NCI-H82 (cell line): ENCODE measurements around the gene EHD4.

Experiments
- DNase-seq: peaks from one replicate; lab custom pipeline; 2025; lab: John Stamatoyannopoulos, UW

The EHD4 gene

GRCh38 chr15:41919954-41920538 lies 52.3 kb downstream of the EHD4 start:
- no peak for DNase-seq

DNA sequence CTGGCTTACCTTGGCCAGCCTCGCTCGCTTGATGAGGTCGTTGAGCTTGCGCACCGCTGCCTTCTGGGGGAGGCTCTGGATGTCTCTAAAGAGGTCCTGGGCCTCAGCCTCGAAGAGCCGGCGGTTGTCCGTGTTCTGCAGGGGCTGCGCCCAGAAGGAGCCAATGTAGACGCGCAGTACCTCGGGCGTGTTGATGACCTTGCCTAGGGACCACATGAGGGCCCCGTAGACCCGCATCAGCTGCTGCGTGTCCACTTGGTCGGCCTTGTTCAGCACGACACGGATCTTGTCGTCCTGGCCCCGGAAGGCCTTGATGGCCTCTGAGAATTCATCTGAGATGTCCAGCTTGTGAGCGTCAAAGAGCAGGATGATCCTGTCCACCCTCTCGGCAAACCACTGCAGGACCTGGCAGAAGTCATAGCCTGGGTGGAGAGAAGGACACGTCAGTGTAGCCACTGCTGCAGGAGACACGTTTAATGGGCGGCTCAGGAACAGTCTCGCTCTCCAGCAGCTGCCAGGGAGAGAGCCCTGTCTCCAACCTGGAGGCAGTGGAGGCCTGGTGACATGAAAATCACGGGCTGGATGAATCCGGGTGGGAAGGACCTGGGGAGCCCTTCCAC lies 53.0 kb downstream of the EHD4 start:
- DNase-seq: no peak

- DNase-seq: no peak
These were observed 53.7 kb downstream of the EHD4 start for GRCh38 chr15:41918506-41919126.

GRCh38 chr15:41917767-41918430 lies 54.5 kb downstream of the EHD4 start:
- peak; percentile 29 for DNase-seq

- no peak for DNase-seq
These were observed 56.9 kb downstream of the EHD4 start for GRCh38 chr15:41915255-41915994.

- no peak for DNase-seq
These were observed 57.9 kb downstream of the EHD4 start for GRCh38 chr15:41914411-41914810.

DNA sequence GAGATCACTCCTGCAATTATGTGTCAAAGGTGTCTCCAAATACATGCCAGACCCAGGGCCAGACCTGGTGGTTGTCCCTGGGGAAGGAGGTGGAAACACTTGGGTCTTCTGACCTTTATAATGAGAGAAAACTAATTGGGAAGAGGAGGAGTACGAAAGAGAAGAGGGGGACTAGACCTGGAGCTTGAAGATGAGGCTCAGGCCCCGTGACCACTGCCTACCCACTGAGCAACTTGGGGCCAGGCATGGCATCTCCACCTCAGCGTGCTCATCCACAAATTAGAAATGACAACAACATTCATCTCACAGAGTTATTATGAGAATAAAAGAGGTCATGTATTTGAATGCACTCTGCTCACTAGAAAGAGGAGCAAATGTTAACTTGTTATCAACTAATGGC lies 59.1 kb downstream of the EHD4 start:
- DNase-seq: no peak

DNA sequence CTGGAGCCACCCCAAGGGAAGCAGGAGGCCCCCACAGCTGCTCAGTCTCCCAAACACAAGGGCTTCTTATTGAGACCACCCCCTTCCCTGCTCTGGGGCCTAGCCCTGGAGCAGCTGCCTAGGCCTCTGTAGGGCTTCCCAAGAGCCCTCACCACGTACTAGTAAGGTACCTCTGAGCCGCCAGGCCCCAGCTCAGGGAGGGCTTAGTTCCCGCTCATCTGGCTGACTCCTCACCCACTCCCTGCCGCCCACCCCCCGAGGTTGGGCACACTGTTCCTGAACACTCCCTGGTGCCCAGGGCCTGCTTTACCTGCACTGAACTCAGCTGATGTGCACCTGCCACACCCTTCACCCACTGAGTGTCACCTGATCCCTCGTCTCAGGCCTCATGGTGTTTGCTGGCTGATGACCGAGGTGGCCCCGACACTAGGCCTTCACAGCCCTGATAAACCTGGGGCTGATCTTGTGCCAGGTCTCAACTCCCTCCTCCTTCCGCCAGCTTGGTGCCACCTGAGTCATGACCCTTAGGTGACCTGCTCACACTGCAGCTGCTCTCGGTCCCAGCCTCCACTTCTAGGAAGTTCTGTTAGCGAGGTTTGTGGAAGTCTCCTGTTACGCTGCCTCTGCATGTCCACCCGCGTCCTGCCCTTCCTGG lies 60.5 kb downstream of the EHD4 start:
- DNase-seq: no peak

- DNase-seq: no peak
These were observed 63.5 kb downstream of the EHD4 start for GRCh38 chr15:41908736-41909461.

- DNase-seq: no peak
These were observed 65.2 kb downstream of the EHD4 start for GRCh38 chr15:41907141-41907540.

GRCh38 chr15:41906608-41907007 lies 65.7 kb downstream of the EHD4 start:
- no peak for DNase-seq

GRCh38 chr15:41905036-41905793 lies 67.1 kb downstream of the EHD4 start:
- DNase-seq: no peak

GRCh38 chr15:41904541-41905005 lies 67.8 kb downstream of the EHD4 start:
- peak; percentile 84 for DNase-seq

DNA sequence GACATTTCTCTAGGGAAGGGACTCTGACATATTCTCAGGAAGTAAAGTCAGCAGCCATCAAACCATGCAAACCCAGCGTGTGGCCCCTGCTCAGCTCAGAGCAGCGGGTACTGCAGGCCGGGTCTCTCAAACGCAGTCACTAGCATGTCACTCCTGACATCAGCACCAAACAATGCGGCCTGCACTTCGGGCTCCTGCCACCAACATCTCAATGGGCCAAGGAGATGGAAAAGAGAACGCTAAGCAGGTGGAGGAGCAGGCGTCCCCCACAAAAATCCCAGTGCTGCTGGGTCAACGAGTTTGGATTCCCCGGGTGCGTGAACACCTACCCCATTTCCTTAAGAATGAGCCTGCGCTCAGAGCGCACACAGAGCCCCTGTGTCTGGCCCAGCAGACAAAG lies 68.6 kb downstream of the EHD4 start:
- no peak for DNase-seq

GRCh38 chr15:41901431-41901830 lies 70.9 kb downstream of the EHD4 start:
- DNase-seq: no peak

DNA sequence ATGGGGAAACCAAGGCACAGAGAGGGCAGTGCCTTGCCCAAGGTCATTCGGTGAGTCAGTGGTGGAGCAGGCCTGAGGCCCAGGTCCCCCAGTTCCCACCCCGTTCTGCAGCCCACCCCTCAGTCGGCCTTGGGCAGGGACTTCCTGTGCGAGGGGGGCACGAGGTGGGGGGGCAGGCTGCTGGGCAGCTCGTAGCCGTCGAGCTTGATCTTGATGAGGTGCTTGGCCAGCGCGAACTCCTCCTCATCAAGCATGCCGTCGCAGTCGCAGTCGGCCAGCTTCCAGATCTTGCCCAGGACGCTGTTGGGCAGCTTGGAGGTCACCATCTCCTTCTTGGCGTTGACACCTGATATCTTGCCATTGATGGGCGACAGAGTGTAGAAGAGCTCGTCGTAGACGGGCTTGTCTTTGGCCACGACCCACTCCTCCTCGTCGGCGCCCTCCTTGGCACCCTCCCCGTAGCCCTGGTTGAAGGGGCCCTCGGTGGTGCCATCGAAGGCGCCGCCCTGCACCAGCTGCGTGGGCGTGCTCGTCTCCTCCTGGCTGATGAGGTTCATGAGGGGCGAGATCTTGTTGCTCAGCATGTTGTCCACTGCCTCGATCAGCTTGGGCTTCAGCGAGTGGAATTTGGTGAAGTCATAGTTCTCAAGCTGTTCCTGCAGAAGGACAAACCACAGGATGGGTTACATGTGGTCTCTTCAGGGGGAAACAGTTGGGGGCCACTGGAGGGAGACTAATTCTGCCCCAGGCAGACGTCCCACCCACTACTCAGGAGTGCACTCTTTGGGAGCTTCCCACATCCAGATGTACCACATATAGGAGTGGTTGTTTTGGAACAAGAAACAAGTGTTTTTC lies 71.6 kb downstream of the EHD4 start:
- DNase-seq: no peak

- DNase-seq: peak; percentile 80
These were observed 72.4 kb downstream of the EHD4 start for GRCh38 chr15:41899854-41900442.

- DNase-seq: no peak
These were observed 75.0 kb downstream of the EHD4 start for GRCh38 chr15:41897363-41897799.

GRCh38 chr15:41896566-41896965 lies 75.8 kb downstream of the EHD4 start:
- DNase-seq: no peak
